CD4-positive, alpha-beta T cell treated with Interleukin-10 for 1 hour (primary cell): ENCODE measurements around the gene KBTBD4.

Source experiments
- DNase-seq: peaks from one replicate; pipeline ENCODE4 v3.0.0-alpha.2; 2020

Gene KBTBD4

GRCh38 chr11:47523490-47524225, 55.1 kb downstream of the KBTBD4 start:
- peak; percentile 69 for DNase-seq
